GM21526 (cell line): ENCODE data around the gene SERINC4.
"Not testable (repeated sequence)": the region's sequence is repeated elsewhere in the genome, so short reads cannot be mapped to it uniquely, and the experiment has no call there.

Source experiments
- ATAC-seq: cut with Tn5 transposase; IDR thresholded peaks from one replicate; pipeline ENCODE4 v1.9.1; 2021; ENCODE audit warnings: moderate library complexity; ENCODE audit not compliant: unreplicated experiment, low FRiP score

SERINC4 gene

GRCh38 chr15:43799945-43800285 is at the start of gene SERINC4:
TSS of gene SERINC4 (minus strand) at chr15:43800220. CDS start at chr15:43799986, 234 bp downstream.
- ATAC-seq: no peak

DNA sequence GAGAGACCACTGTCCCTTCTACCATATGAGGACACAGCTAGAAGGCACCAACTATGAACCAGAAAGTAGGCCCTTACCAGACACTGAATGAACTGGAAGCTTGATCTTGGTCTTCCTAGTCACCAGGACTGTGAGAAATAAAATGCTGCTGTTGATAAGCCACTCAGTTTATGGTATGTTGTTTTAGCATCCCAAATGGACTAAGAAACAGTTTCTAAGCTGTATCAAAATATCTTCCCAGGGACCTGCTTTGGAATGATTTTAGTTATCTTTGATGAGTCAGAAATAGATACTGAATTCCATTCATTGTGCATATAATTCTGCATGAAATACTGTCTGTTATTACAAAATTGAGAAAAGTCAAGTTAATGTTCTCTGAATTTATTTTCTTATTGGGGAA is 45.4 kb upstream of the SERINC4 start:
- ATAC-seq: no peak

- not testable (repeated sequence) for ATAC-seq
Measured at GRCh38 chr15:43832485-43832884, 32.5 kb upstream of the SERINC4 start.

- ATAC-seq: not testable (repeated sequence)
Measured at GRCh38 chr15:43831519-43832052, 31.6 kb upstream of the SERINC4 start.

DNA sequence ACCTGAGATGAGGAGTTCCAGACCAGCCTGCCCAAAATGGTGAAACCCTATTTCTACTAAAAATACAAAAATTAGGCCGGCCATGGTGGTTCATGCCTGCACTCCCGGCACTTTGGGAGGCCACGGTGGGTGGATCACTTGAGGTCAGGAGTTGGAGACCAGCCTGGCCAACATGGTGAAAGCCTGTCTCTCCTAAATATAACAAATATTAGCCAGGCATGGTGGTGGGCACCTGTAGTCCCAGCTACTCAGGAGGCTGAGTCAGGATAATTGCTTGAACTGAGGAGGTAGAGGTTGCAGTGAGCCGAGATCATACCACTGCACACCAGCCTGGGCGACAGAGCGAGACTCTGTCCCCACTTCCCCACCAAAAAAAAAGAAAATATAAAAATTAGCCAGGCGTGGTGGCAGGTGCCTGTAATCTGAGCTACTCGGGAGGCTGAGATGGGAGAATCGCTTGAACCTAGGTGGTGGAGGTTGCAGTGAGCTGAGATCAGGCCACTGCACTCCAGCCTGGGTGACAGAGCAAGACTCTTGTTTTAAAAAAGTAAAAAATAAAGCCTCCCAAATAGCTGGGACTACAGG is 30.8 kb upstream of the SERINC4 start:
- ATAC-seq: not testable (repeated sequence)

GRCh38 chr15:43829951-43830540 is 30.0 kb upstream of the SERINC4 start:
- ATAC-seq: not testable (repeated sequence)

- ATAC-seq: no peak
Measured at GRCh38 chr15:43828061-43828657, 28.1 kb upstream of the SERINC4 start.

- peak; percentile 60 for ATAC-seq
Measured at GRCh38 chr15:43826508-43827341, 26.7 kb upstream of the SERINC4 start, which contains the start of gene WDR76. TSS of gene WDR76 (plus strand) at chr15:43827002. CDS start at chr15:43827033, 31 bp downstream.

DNA sequence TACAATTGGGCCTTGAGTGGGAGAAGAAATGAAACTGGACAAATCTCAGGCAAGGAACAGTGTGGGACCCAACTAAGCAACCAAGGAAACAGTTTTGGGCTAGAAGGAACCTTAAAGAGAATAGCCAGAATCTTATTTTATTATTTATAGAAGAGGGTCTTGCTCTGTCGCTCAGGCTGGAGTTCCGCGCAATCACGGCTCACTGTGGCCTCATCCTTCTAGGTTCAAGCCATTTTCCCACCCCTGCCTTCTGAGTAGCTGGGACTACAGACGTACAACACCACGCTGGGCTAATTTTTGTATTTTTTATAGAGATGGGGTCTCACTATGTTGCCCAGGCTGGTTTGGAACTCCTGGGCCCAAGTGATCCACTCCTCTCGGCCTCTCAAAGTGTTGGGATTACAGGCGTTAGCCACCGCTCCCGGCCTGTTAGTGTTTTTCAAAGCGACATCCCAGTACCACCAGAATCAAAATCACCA is 26.0 kb upstream of the SERINC4 start:
- ATAC-seq: no peak

- ATAC-seq: not testable (repeated sequence)
Measured at GRCh38 chr15:43825305-43825704, 25.3 kb upstream of the SERINC4 start.

GRCh38 chr15:43824302-43825246 is 24.6 kb upstream of the SERINC4 start, which contains the start of gene MFAP1:
TSS of gene MFAP1 (minus strand) at chr15:43824690. CDS start at chr15:43824569, 121 bp downstream.
- ATAC-seq: peak; percentile 61

DNA sequence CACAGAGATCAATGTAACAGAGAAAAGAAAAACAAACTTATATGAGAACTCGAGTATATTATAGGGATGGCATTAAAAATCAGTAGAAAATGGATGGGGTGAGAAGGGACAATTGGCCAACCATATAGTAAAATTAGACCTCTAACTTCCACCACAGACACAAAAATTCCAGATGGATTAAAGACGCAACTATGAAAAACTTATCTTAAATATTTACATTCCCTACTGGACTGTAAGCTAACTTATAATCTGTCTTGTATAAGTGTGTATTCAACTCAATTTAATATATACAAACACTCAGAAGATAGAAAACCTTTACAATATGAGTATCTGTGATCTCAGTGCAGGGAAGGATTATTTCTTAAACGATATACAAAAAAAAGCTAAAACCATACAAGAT is 21.5 kb upstream of the SERINC4 start:
- no peak for ATAC-seq

- ATAC-seq: not testable (repeated sequence)
Measured at GRCh38 chr15:43815064-43815463, 15.0 kb upstream of the SERINC4 start.

DNA sequence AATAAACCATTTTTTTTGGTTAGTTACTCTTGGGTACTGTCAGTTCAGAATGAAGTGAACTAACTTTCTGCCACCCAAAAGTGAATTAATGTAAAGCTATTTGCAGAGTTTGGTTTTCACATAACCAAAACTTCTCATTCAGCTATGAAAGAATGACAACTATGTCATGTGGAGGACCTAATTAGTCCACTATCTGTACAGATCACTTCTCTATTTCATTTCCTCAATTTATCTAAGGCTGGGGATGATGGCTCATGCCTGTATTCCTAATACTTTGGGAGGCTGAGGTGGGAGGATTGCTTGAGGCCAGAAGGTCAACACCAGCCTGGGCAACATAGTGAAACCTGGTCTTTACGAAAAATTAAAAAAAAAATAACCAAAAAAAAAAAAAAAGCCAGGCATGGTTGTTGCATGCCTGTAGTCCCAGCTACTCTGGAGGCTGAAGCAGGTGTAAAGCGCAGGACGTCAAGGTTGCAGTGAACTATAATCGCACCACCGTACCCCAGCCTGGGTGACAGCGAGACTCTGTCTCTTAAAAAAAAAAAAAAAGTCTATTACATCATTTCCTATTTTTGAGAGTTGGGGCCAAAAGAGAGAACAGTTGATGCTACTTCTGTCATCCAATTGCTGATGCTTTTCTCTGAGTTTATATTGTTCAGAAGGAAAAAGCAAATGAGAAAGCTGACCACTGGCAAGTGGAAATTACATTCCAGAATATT is 9.1 kb upstream of the SERINC4 start:
- ATAC-seq: peak; percentile 54

DNA sequence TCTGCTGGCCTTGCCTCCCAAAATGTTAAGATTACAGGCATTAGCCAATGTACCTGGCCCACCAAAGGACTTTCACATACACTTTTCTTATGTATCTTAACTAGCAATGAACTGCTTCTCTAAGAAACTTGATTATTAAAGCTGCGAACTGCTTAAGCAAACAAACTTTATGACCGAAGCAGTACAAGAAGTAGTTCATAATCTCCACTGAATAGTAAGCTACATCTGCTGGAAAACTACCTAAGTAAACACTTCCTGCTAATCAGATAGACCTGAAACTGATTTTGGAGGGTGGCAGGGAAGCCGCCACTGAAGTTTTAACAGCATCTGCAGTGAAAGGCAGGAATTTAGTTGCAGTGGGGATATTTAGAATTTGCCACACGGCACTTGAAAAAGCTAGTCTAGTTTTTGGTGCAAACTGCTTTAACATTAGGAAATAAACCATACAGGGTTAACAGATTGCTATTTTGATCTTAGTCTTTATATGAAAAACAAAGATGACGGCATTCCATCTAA is 8.5 kb upstream of the SERINC4 start:
- no peak for ATAC-seq

GRCh38 chr15:43802676-43803075 is 2.7 kb upstream of the SERINC4 start:
- not testable (repeated sequence) for ATAC-seq

DNA sequence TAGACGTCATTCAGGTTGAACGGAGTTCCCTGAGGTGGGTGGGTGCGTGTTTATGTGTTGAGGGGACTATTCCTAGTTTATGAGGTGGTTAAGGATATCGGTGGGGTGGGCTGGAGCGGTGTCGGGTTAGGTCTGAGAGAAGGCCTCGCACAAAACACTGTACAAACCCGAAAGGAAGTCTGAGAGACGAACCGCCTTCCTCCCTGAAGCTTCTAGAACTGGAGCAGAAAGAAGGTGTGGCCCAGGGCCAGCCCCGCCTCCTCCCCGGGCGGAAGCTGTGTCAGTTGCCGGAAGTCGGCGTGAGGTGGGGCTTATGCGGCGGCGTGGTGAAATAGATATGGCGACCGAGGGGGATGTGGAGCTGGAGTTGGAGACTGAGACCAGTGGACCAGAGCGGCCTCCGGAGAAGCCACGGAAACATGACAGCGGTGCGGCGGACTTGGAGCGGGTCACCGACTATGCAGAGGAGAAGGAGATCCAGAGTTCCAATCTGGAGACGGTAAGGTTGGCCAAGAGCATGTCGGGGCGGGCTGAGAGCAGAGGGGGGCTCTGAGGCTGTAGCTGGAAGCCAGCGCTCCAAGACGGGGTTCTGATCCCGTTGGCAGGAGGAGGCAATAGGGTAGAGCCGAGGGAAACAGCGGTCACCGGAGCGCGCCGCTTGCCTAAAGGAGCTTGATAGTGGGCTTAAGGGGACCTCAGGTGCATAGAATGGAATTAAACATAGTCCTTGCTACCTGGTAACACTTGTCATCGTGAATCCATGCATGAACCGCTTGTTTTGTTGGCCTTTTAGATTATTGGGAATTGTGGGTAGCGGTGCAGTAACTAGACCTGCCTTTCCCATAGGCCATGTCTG is 494 bp upstream of the SERINC4 start, which contains the start of gene HYPK:
HYPK (plus strand) TSS at position 314 of the 856 bp plus-strand sequence; CDS start at position 338, 24 bp downstream.
- peak; percentile 73 for ATAC-seq
